ACC112 (cell line): ENCODE measurements around the gene KCP.

Source experiments
- H2AFZ ChIP-seq: fragments of 200-600 bp; sonication (generic); one replicate; pipeline ENCODE4 v1.6.0; 2017; ENCODE audit warnings: antibody characterized with exemption, low read length; ENCODE audit not compliant: unreplicated experiment
- H3K27ac ChIP-seq: fragments of 200-600 bp; sonication (generic); 2 replicates; pipeline ENCODE4 v1.5.1; 2014; ENCODE audit warnings: low read depth, mild to moderate bottlenecking, antibody characterized with exemption, low read length, moderate library complexity
- H3K27me3 ChIP-seq: fragments of 200-600 bp; sonication (generic); 2 replicates; pipeline ENCODE4 v1.6.1; 2014; ENCODE audit warnings: mild to moderate bottlenecking, antibody characterized with exemption, low read length, moderate library complexity, mixed read lengths; ENCODE audit not compliant: insufficient read depth
- H3K36me3 ChIP-seq: fragments of 200-600 bp; sonication (generic); 2 replicates; pipeline ENCODE4 v1.6.1; 2016; ENCODE audit warnings: mild to moderate bottlenecking, antibody characterized with exemption, low read length, moderate library complexity, mixed read lengths; ENCODE audit not compliant: insufficient read depth
- H3K4me1 ChIP-seq: fragments of 200-600 bp; sonication (generic); one replicate; pipeline ENCODE4 v1.6.1; 2016; ENCODE audit warnings: low read length, mixed read lengths; ENCODE audit not compliant: insufficient read depth, unreplicated experiment, control insufficient read depth
- H3K4me3 ChIP-seq: fragments of 200-600 bp; sonication (generic); 2 replicates; pipeline ENCODE4 v1.5.1; 2014; ENCODE audit warnings: mild to moderate bottlenecking, low read depth, low read length
- H3K79me2 ChIP-seq: fragments of 200-600 bp; sonication (generic); one replicate; pipeline ENCODE4 v1.6.0; 2016; ENCODE audit warnings: low read length; ENCODE audit not compliant: control insufficient read depth, unreplicated experiment, insufficient read depth

Gene KCP

DNA sequence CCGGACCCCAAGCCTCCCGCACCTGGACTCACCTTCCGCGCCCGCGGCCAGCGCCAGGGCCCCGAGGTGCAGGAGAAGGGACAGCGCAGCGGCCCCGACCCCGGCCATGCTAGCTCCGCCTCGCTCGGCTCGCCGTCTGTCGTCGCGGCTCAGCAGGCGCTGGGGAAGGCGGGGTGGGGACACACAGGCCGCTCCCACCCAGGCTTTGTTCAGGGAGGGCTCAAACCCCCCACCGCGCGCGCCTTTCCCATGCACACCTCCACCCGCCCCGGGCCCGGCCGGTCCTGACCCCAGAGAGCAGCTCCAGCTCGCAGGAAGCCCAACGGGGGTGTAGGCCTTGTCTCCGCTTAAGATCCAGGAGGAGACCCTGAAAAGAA lies at the start of gene KCP:
KCP (minus strand) TSS at position 141 of the 377 bp plus-strand sequence; CDS start at position 108, 33 bp downstream.
- Histone ChIP-seq H3K27me3 (peaks cover 72% of the 10 kb centered on the region), H3K36me3 (no peaks in the 10 kb centered on the region), H3K79me2 (no peaks in the 10 kb centered on the region), H2AFZ (no peak within 1 kb of the TSS), H3K4me1 (no peaks in the 10 kb centered on the region), H3K27ac (no peak within 1 kb of the TSS), H3K4me3 (peak within 1 kb of the TSS; percentile 11; the same call in 1 of the 2 replicates)

DNA sequence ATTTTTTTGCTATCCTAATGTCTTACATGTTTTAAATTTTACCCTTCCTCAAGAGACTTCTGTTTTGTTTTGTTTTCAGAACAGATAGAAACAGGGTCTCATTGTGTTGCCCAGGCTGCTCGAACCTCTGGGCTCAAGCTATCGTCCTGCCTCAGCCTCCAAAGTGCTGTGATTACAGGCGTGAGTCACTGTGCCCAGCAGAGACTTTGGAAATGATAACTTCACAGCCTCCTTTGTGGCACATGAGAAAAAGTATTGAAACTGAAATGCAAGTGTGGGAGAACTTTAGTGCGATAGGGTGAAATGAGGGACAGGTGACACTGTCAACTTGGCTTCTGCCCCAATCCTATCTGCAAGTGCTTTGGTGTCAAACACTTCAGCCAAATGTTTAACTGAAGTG lies 48.8 kb upstream of the KCP start:
- Histone ChIP-seq H3K27me3 (no peaks in the 10 kb centered on the region), H2AFZ (no peak overlapping the region), H3K4me1 (peaks cover 13% of the 10 kb centered on the region), H3K79me2 (no peaks in the 10 kb centered on the region), H3K27ac (no peak overlapping the region), H3K36me3 (peaks cover 15% of the 10 kb centered on the region; the same call in 1 of the 2 replicates), H3K4me3 (no peak overlapping the region)

DNA sequence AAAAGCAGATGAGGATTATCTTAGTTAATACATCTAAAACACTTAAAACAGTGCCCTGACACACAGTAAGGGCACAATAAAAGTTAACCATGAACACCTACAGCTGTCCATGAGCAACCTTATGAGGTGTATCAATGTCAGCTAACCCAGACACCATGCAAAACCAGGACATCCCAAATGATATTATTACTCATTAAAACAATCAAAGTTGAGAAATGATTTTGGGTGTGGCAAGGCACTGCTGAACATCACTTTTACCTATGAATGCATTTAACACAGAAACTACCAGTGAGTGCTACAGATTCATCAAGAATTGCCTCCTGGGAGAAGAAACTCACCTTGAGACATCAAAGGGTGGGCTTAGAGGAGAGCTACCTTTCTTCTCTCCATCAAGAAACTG lies 45.5 kb upstream of the KCP start:
- H3K4me1 ChIP-seq: no peaks in the 10 kb centered on the region
- peaks cover 16% of the 10 kb centered on the region; the same call in 1 of the 2 replicates for H3K36me3 ChIP-seq
- H3K27me3 ChIP-seq: no peaks in the 10 kb centered on the region
- H3K4me3 ChIP-seq: no peak overlapping the region
- no peaks in the 10 kb centered on the region for H3K79me2 ChIP-seq
- H2AFZ ChIP-seq: no peak overlapping the region
- H3K27ac ChIP-seq: no peak overlapping the region

DNA sequence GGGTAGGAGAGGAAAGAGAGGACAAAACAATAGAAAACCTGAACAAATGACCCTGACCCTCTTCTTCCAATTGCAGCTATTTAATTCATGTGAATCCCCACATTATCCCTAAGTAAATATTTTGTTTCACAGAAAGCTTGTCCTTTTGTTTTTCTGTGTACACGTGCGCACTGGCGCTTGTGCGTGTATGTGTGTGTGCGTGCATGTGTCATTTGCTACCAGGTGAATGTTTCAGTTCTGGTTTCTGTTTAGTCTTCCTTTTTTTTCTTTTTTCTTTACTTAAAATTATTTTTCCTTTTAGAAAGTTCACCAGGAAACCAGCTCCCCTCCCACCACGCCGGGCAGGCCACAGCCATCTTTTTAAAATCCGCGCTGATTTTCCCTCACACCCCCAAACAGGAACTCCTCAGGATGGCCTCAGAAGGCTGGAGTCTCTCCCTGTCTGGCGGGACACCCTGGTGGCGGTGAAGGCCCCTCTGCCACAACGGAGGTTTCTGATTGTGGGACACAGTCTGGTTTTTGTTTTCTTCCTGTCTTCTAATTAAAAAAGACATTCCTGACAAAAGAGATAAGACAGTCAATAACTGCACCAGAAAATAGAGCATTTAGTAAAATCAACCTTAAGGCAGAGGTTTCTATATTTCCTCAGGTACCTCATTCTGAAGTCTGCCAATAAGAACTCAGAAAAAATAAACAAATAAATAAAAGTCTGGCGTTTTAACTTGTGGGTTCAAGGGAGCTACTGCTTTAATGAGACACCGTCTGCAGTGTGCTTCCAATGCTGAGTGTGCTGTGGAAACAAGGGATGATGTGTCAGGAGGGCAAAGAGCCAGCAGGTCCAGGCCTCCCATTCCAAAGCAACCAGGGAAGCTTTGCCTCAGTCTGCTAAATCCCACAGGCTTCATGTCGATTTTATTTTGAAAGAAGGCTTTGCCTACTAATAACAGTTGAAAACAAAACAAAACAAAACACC lies 44.6 kb upstream of the KCP start:
- no peaks in the 10 kb centered on the region for H3K4me1 ChIP-seq
- H3K27ac ChIP-seq: no peak overlapping the region
- no peaks in the 10 kb centered on the region for H3K79me2 ChIP-seq
- no peak overlapping the region for H3K4me3 ChIP-seq
- no peak overlapping the region for H2AFZ ChIP-seq
- peaks cover 16% of the 10 kb centered on the region; the same call in 1 of the 2 replicates for H3K36me3 ChIP-seq
- H3K27me3 ChIP-seq: no peaks in the 10 kb centered on the region

DNA sequence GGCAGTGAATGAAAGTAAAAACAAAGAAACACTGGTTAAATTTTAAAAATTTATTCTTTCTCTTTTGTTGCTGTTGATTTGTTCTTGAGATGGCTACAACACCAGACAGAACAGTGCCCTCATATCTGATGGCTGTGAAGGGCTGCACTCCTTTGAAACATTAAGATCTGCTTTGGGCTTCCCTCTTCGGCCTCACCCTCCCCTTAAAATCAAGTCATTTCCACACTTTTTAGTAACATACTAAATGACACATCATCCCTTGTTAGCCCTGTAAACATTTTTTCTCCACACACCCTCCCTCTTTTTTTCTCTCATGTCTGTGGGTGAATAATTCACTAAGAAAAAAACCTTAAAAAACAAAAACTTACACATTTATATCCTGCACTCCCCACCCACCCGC lies 43.6 kb upstream of the KCP start:
- no peak overlapping the region for H2AFZ ChIP-seq
- no peak overlapping the region for H3K27ac ChIP-seq
- peaks cover 13% of the 10 kb centered on the region; the same call in 1 of the 2 replicates for H3K36me3 ChIP-seq

DNA sequence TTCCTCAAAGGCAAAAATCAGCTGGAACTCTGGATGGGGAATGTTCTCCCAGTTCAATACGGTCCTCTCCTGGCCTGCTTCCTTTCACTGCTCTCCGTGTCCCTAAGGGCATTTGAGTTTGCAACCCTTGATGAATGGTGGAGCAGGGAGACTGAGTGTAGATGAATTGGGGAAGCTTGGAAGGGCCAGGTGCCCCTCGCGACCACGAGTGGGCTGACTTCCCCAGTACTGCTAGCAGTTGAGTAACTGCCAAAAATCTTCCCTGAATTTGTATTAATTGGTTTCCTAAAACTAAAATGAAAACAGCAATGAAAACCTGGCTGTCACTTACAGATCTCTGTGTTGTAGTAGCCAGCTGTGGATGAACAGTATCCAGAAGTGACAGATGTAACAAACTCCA lies 40.8 kb upstream of the KCP start:
- H3K4me1 ChIP-seq: no peaks in the 10 kb centered on the region
- peaks cover 7% of the 10 kb centered on the region; the same call in 1 of the 2 replicates for H3K36me3 ChIP-seq
- no peak overlapping the region for H2AFZ ChIP-seq
- H3K27ac ChIP-seq: no peak overlapping the region
- no peaks in the 10 kb centered on the region for H3K79me2 ChIP-seq
- no peak overlapping the region for H3K4me3 ChIP-seq
- H3K27me3 ChIP-seq: no peaks in the 10 kb centered on the region

More for the DNA sequence above, 43.6 kb upstream of the KCP start:
- Histone ChIP-seq H3K4me3 (no peak overlapping the region), H3K4me1 (no peaks in the 10 kb centered on the region), H3K79me2 (no peaks in the 10 kb centered on the region), H3K27me3 (no peaks in the 10 kb centered on the region)

DNA sequence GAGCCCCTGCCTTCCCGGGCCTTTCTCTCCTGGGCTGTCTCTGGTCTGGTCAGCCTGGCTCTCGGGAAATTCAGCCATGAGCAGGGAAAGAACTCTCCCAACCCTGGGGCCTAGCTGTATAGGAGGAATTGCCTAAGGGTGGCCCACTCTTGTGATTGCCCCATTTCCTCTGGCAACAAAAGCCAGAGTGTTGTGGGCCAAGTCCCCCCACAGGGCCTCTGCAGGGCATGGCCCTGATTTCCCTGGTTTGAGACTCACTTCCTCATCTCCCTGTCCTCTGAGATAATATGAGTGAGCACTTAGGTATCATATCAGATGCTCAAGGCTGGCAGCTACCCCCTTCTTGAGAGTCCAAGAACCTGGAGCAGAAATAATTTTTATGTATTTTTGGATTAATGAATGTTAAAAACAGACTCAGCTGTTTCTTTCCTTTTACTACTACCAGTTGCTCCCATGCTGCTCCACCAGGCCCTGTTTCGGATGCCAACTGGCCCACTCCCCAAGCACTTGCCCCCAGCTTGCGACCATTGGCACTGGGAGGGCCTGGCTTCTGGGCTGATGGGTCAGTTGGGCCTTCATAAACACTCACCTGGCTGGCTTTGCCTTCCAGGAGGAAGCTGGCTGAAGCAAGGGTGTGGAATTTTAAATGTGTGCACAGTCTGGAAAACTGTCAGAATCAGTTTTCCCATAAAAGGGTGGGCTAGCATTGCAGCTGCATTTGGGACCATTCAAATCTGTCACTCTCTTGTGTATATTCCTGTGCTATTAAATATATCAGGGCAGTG lies 38.7 kb upstream of the KCP start:
- Histone ChIP-seq H3K27ac (no peak overlapping the region), H3K4me1 (no peaks in the 10 kb centered on the region), H2AFZ (no peak overlapping the region), H3K79me2 (no peaks in the 10 kb centered on the region), H3K4me3 (no peak overlapping the region), H3K36me3 (0 out of 2 replicates have a peak, but pooled peaks cover 4% of the 10 kb centered on the region), H3K27me3 (no peaks in the 10 kb centered on the region; the same call in 1 of the 2 replicates)

DNA sequence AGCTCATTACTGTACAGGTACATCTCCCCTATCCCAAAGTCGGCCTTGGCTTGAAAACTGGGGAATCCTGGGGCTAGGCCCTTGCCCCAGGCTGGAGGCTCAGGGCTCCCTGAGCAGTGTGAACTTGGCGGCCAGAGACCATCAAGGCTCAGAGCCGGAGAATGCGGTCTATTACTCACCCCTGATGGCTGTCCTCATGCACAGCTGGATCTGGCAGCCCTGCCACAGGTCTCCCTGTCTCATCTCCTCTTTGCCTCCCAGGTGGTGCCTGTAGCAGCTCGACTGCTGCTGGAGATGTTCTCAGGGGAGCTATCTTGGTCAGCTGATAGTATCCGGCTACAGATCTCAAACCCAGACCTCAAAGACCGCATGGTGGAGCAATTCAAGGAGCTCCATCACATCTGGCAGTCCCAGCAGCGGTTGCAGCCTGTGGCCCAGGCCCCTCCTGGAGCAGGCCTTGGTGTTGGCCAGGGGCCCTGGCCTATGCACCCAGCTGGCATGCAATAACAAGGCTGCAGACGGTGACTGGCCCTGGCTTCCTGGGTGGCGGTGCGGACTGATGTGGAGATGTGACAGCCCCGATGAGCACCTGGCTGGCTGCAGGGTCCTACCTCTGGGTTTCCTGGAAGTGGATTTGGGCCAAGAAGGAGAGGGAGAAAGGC lies 37.9 kb upstream of the KCP start:
- Histone ChIP-seq H2AFZ (no peak overlapping the region), H3K4me3 (no peak overlapping the region), H3K36me3 (0 out of 2 replicates have a peak, but pooled peaks cover 2% of the 10 kb centered on the region), H3K27ac (no peak overlapping the region), H3K79me2 (no peaks in the 10 kb centered on the region), H3K4me1 (no peaks in the 10 kb centered on the region), H3K27me3 (no peaks in the 10 kb centered on the region; the same call in 1 of the 2 replicates)

DNA sequence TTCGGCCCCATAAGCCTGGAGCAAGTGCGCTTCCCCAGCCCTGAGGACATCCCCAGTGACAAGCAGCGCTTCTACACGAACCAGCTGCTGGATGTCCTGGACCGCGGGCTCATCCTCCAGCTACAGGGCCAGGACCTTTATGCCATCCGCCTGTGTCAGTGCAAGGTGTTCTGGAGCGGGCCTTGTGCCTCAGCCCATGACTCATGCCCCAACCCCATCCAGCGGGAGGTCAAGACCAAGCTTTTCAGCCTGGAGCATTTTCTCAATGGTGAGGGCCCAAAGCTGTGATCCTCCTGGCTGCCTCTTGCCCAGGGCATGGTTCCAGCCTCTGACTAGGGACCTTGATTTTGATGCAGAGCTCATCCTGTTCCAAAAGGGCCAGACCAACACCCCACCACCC lies 37.3 kb upstream of the KCP start:
- Histone ChIP-seq H3K4me3 (no peak overlapping the region), H3K4me1 (no peaks in the 10 kb centered on the region), H3K27ac (no peak overlapping the region), H2AFZ (no peak overlapping the region), H3K36me3 (no peaks in the 10 kb centered on the region), H3K79me2 (no peaks in the 10 kb centered on the region), H3K27me3 (no peaks in the 10 kb centered on the region; the same call in 1 of the 2 replicates)
